GM13976 (cell line): ENCODE results near the gene CCR8.

Experiments used
- DNase-seq: peaks from one replicate; pipeline ENCODE4 v3.0.0; 2012; ENCODE audit warnings: low spot score
- CTCF ChIP-seq: IDR thresholded peaks from 2 replicates; pipeline ENCODE4 v1.5.1; 2012; ENCODE audit warnings: borderline replicate concordance, mild to moderate bottlenecking; ENCODE audit not compliant: insufficient read depth; ENCODE audit errors: extremely low read depth, missing control alignments, control extremely low read depth
- in situ Hi-C: fragments of 300-500 bp; cut with MboI; formaldehyde crosslinking; loops from one replicate; pipeline ENCODE4 v1.12.0; 2022; ENCODE audit warnings: low sequenced_read_pairs, mixed read lengths, inconsistent platforms; ENCODE audit not compliant: unreplicated experiment

CCR8 gene

GRCh38 chr3:39285332-39285731 is 44.2 kb upstream of the CCR8 start:
- TF ChIP-seq CTCF, result no peak
- in situ Hi-C loops, result loop anchor here (5.0 kb wide), 1 partner anchor 98 kb away; no protein-coding TSS in a partner anchor
- DNase-seq, result no peak

GRCh38 chr3:39286771-39287170 is 42.7 kb upstream of the CCR8 start:
- DNase-seq, result no peak
- in situ Hi-C loops, result loop anchor here (5.0 kb wide), 1 partner anchor 99 kb away; no protein-coding TSS in a partner anchor
- TF ChIP-seq CTCF, result no peak

GRCh38 chr3:39287216-39288164 is 42.0 kb upstream of the CCR8 start:
- DNase-seq, result no peak

GRCh38 chr3:39288300-39288808 is 41.2 kb upstream of the CCR8 start:
- DNase-seq, result peak; percentile 93
- in situ Hi-C loops, result loop anchor here (5.0 kb wide), 1 partner anchor 101 kb away; no protein-coding TSS in a partner anchor
- TF ChIP-seq CTCF, result peak; percentile 79

More at GRCh38 chr3:39287216-39288164, 42.0 kb upstream of the CCR8 start:
- TF ChIP-seq CTCF, result no peak
- in situ Hi-C loops, result loop anchor here (5.0 kb wide), 1 partner anchor 100 kb away; no protein-coding TSS in a partner anchor

- in situ Hi-C loops, result loop anchor here (5.0 kb wide), 1 partner anchor 102 kb away; no protein-coding TSS in a partner anchor
- TF ChIP-seq CTCF, result no peak
- no peak for DNase-seq
Observed at GRCh38 chr3:39289107-39289506, 40.4 kb upstream of the CCR8 start.

GRCh38 chr3:39290255-39290654 is 39.3 kb upstream of the CCR8 start:
- in situ Hi-C loops, result loop anchor here (5.0 kb wide), 1 partner anchor 87 kb away; no protein-coding TSS in a partner anchor
- no peak for TF ChIP-seq CTCF
- DNase-seq, result no peak
